Ovary (tissue), 3 donors: Measurements from ENCODE around the gene NDUFAB1.

Experiments
- EP300 ChIP-seq: sonication (generic); formaldehyde crosslinking; IDR thresholded peaks from one replicate; pipeline ENCODE4 v1.6.1; 2017; ENCODE audit warnings: antibody characterized with exemption
- POLR2A ChIP-seq: fragments of 450-650 bp; IDR thresholded peaks from one replicate; pipeline ENCODE4 v1.6.1; 2017; ENCODE audit warnings: antibody characterized with exemption, mild to moderate bottlenecking, moderate library complexity
- TF ChIP-seq, protein P1 (sequence below), 3 donors: fragments of 450-650 bp in 2 of 3; fragments of 200-600 bp in 1 of 3; IDR thresholded peaks; one replicate each; pipeline versions ENCODE4 v1.5.1 to v1.8.0; 2016 to 2022; ENCODE audit warnings: antibody characterized with exemption in 3 of 3, mild to moderate bottlenecking in 1 of 3
- donor health status: DM: no; HTN: no; CAD: no.

DNA sequence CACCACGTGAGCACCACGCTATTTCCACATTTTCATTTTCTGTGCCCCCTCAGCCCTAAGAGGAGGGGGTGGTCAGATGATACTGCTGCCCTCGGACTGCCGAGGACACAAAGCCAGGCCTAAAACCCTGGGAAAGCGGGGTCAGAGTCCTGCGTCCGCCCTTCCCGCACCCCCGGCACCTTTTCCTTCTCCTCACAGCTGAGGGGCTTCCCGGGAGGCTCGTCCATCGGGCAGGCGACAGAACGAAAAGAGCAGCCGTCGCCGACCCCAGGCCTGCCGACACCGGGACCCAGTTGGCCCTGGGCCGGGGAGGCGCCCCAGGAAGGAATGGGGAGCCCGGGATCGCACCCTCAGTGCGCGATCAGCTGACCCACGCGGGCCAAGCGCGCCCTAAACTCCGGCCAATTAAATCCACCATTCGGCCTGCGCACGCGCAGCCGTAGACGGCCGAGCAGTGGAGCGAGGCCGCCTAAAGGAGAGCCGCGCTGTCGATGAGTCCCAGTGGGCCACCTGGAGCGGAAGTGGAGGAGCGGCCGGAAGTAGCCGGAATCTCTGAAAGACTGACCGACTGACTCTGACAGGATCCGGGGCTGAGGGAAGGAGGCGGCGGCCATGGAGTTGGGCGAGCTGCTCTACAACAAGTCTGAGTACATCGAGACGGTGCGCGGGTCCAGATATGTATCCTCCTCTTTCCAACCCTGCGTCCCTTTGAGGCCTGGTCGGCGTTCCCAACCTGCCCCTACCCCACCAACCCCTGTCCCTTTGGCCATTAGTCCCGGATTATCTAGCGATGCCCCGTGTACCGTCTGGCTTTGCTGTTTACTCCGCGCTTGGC lies 45.0 kb upstream of the NDUFAB1 start, which contains the start of the genes DCTN5 and PALB2:
- TF ChIP-seq, protein P1, sequence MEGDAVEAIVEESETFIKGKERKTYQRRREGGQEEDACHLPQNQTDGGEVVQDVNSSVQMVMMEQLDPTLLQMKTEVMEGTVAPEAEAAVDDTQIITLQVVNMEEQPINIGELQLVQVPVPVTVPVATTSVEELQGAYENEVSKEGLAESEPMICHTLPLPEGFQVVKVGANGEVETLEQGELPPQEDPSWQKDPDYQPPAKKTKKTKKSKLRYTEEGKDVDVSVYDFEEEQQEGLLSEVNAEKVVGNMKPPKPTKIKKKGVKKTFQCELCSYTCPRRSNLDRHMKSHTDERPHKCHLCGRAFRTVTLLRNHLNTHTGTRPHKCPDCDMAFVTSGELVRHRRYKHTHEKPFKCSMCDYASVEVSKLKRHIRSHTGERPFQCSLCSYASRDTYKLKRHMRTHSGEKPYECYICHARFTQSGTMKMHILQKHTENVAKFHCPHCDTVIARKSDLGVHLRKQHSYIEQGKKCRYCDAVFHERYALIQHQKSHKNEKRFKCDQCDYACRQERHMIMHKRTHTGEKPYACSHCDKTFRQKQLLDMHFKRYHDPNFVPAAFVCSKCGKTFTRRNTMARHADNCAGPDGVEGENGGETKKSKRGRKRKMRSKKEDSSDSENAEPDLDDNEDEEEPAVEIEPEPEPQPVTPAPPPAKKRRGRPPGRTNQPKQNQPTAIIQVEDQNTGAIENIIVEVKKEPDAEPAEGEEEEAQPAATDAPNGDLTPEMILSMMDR (IDR thresholded peaks at IDR 0.05) = no peak
- TF ChIP-seq EP300 (no peak), POLR2A (no peak)
